ENCODE data around the gene PDLIM4. TPM values are rescaled to one million over a fixed set of nuclear protein-coding genes. Genes with fewer than 3 reads are reported as not detected.

Gene PDLIM4
- total RNA-seq, 2 donors from 2014 or later = 35.9 to 50.2 TPM

- no peak for DNase-seq (ENCODE audit: low spot score)
- no peaks in the 10 kb centered on the region for H3K27me3 ChIP-seq (replicated peaks; ENCODE audit: insufficient read depth)
- H3K36me3 ChIP-seq = no peaks in the 10 kb centered on the region
- H3K27ac ChIP-seq = no peak overlapping the region
- 78% methylated on average over 2 of the region's 2 CpGs for WGBS
- no peak overlapping the region for H3K4me3 ChIP-seq
- H3K9me3 ChIP-seq = no peaks in the 10 kb centered on the region
- no peak for TF ChIP-seq POLR2AphosphoS5 (IDR thresholded peaks at IDR 0.05)
- no peak for TF ChIP-seq CTCF (IDR thresholded peaks at IDR 0.05)
- no peak for TF ChIP-seq POLR2A (IDR thresholded peaks at IDR 0.05)
- H3K4me1 ChIP-seq (replicated peaks) = peaks cover 20% of the 10 kb centered on the region
- intact Hi-C loops (cut with DNase I) = no loop called here
These were observed 47.9 kb downstream of the PDLIM4 start for GRCh38 chr5:132305420-132305819.

- no peaks in the 10 kb centered on the region for H3K4me1 ChIP-seq (replicated peaks)
- H3K4me3 ChIP-seq = no peak overlapping the region
- no peak overlapping the region for H3K27ac ChIP-seq
- H3K36me3 ChIP-seq = no peaks in the 10 kb centered on the region
- no peak for TF ChIP-seq CTCF (IDR thresholded peaks at IDR 0.05)
- no peak for TF ChIP-seq POLR2A (IDR thresholded peaks at IDR 0.05)
- no peak for TF ChIP-seq POLR2AphosphoS5 (IDR thresholded peaks at IDR 0.05)
- intact Hi-C loops (cut with DNase I) = no loop called here
- H3K9me3 ChIP-seq = no peaks in the 10 kb centered on the region
- WGBS = 94% methylated on average over 4 of the region's 4 CpGs
- H3K27me3 ChIP-seq (replicated peaks; ENCODE audit: insufficient read depth) = no peaks in the 10 kb centered on the region
- no peak for DNase-seq (ENCODE audit: low spot score)
These were observed 51.2 kb downstream of the PDLIM4 start for GRCh38 chr5:132308701-132309100.

GRCh38 chr5:132309679-132310078, 52.2 kb downstream of the PDLIM4 start:
- no peak overlapping the region for H3K4me3 ChIP-seq
- H3K4me1 ChIP-seq (replicated peaks) = no peaks in the 10 kb centered on the region
- no peaks in the 10 kb centered on the region for H3K36me3 ChIP-seq
- TF ChIP-seq POLR2AphosphoS5 (IDR thresholded peaks at IDR 0.05) (no peak), POLR2A (IDR thresholded peaks at IDR 0.05) (no peak), CTCF (IDR thresholded peaks at IDR 0.05) (no peak)
- intact Hi-C loops (cut with DNase I) = no loop called here
- H3K9me3 ChIP-seq = no peaks in the 10 kb centered on the region
- no peak for DNase-seq (ENCODE audit: low spot score)
- H3K27me3 ChIP-seq (replicated peaks; ENCODE audit: insufficient read depth) = no peaks in the 10 kb centered on the region
- no peak overlapping the region for H3K27ac ChIP-seq

- no peak for DNase-seq (ENCODE audit: low spot score)
- H3K27ac ChIP-seq = no peak overlapping the region
- no peaks in the 10 kb centered on the region for H3K36me3 ChIP-seq
- no peak overlapping the region for H3K4me3 ChIP-seq
- 72% methylated on average over 11 of the region's 11 CpGs for WGBS
- intact Hi-C loops (cut with DNase I) = no loop called here
- H3K4me1 ChIP-seq (replicated peaks) = no peaks in the 10 kb centered on the region
- no peak for TF ChIP-seq POLR2AphosphoS5 (IDR thresholded peaks at IDR 0.05)
- TF ChIP-seq POLR2A (IDR thresholded peaks at IDR 0.05) = no peak
- no peak for TF ChIP-seq CTCF (IDR thresholded peaks at IDR 0.05)
- H3K9me3 ChIP-seq = no peaks in the 10 kb centered on the region
- no peaks in the 10 kb centered on the region for H3K27me3 ChIP-seq (replicated peaks; ENCODE audit: insufficient read depth)
These were observed 52.8 kb downstream of the PDLIM4 start for GRCh38 chr5:132310141-132310834.

GRCh38 chr5:132313366-132313765, 55.9 kb downstream of the PDLIM4 start:
- no peak for TF ChIP-seq POLR2AphosphoS5 (IDR thresholded peaks at IDR 0.05)
- TF ChIP-seq POLR2A (IDR thresholded peaks at IDR 0.05) = no peak
- TF ChIP-seq CTCF (IDR thresholded peaks at IDR 0.05) = no peak
- no peak overlapping the region for H3K4me3 ChIP-seq
- no peaks in the 10 kb centered on the region for H3K27me3 ChIP-seq (replicated peaks; ENCODE audit: insufficient read depth)
- DNase-seq (ENCODE audit: low spot score) = no peak
- intact Hi-C loops (cut with DNase I) = no loop called here
- no peaks in the 10 kb centered on the region for H3K36me3 ChIP-seq
- H3K9me3 ChIP-seq = no peaks in the 10 kb centered on the region
- H3K4me1 ChIP-seq (replicated peaks) = no peaks in the 10 kb centered on the region
- WGBS = 87% methylated on average over 4 of the region's 4 CpGs
- no peak overlapping the region for H3K27ac ChIP-seq

Data from prostate gland (tissue), 2 donors.